ENCODE results near the gene PI4K2A. TPM values are rescaled to one million over a fixed set of nuclear protein-coding genes. Genes with fewer than 3 reads are reported as not detected.
"Not testable (repeated sequence)": the region's sequence is repeated elsewhere in the genome, so short reads cannot be mapped to it uniquely, and the experiment has no call there.

Gene PI4K2A
- total and polyA plus RNA-seq, 8 donors, result 4.2 to 13.6 (median 9.7) TPM

GRCh38 chr10:97683556-97684367 lies 43.3 kb downstream of the PI4K2A start:
- H3K4me3 ChIP-seq, result peak overlapping the region; percentile 57 to 78 (median 68)
- no peaks in the 10 kb centered on the region for H3K9me3 ChIP-seq
- H3K27ac ChIP-seq, result peak overlapping the region; percentile 60 to 97 (median 93)
- no peaks in the 10 kb centered on the region for H3K27me3 ChIP-seq
- peaks cover 39 to 80% (median 60%) of the 10 kb centered on the region in 4 donors for H3K4me1 ChIP-seq
- intact Hi-C loops (cut with DNase I; ENCODE audit: low total_unique reads), result no loop called here
- TF ChIP-seq POLR2AphosphoS5 (IDR thresholded peaks at IDR 0.05) (no peak), EP300 (IDR thresholded peaks at IDR 0.05) (no peak), POLR2A (IDR thresholded peaks at IDR 0.05) (no peak)
- TF ChIP-seq, protein P1, sequence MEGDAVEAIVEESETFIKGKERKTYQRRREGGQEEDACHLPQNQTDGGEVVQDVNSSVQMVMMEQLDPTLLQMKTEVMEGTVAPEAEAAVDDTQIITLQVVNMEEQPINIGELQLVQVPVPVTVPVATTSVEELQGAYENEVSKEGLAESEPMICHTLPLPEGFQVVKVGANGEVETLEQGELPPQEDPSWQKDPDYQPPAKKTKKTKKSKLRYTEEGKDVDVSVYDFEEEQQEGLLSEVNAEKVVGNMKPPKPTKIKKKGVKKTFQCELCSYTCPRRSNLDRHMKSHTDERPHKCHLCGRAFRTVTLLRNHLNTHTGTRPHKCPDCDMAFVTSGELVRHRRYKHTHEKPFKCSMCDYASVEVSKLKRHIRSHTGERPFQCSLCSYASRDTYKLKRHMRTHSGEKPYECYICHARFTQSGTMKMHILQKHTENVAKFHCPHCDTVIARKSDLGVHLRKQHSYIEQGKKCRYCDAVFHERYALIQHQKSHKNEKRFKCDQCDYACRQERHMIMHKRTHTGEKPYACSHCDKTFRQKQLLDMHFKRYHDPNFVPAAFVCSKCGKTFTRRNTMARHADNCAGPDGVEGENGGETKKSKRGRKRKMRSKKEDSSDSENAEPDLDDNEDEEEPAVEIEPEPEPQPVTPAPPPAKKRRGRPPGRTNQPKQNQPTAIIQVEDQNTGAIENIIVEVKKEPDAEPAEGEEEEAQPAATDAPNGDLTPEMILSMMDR (IDR thresholded peaks at IDR 0.05), result no peak
- H3K36me3 ChIP-seq, result peaks cover 9 to 15% (median 10%) of the 10 kb centered on the region in 4 donors
- DNase-seq, result peak; percentile 37 to 47
- 21 to 37% (median 30%) methylated on average over 8 to 9 of the region's 9 CpGs for WGBS, 5 donors

- Histone ChIP-seq H3K27ac (peak overlapping the region; percentile 60 to 97 (median 93)), H3K4me1 (peaks cover 41 to 86% (median 63%) of the 10 kb centered on the region in 4 donors), H3K36me3 (peaks cover 4 to 10% (median 5%) of the 10 kb centered on the region in 4 donors), H3K4me3 (peak overlapping the region; percentile 57 to 78 (median 68))
- H3K9me3 ChIP-seq; H3K27me3 ChIP-seq; intact Hi-C loops (cut with DNase I; ENCODE audit: low total_unique reads); DNase-seq: not testable (repeated sequence)
- 53 to 73% (median 69%) methylated on average over 7 of the region's 7 CpGs for WGBS, 5 donors
Measured at GRCh38 chr10:97684368-97684713, 43.9 kb downstream of the PI4K2A start.

- intact Hi-C loops (cut with DNase I; ENCODE audit: low total_unique reads), result no loop called here
Measured at GRCh38 chr10:97684866-97685394, 44.5 kb downstream of the PI4K2A start.

GRCh38 chr10:97685395-97685958 lies 45.0 kb downstream of the PI4K2A start:
- H3K4me3 ChIP-seq, result peak overlapping the region; percentile 57 to 78 (median 68)
- WGBS, 5 donors, result 17 to 50% (median 28%) methylated on average over 2 of the region's 2 CpGs
- peak; percentile 55 to 67 for DNase-seq
- H3K27me3 ChIP-seq, result no peaks in the 10 kb centered on the region
- H3K9me3 ChIP-seq, result no peaks in the 10 kb centered on the region
- TF ChIP-seq, protein P1 (IDR thresholded peaks at IDR 0.05), result peak in 4 of 7 experiments; percentile 30 to 54 (median 40)
- TF ChIP-seq POLR2AphosphoS5 (IDR thresholded peaks at IDR 0.05) (peak in 1 of 3 donors; percentile 36), POLR2A (IDR thresholded peaks at IDR 0.05) (no peak), EP300 (IDR thresholded peaks at IDR 0.05) (no peak)
- H3K27ac ChIP-seq, result peak overlapping the region; percentile 60 to 97 (median 93)
- H3K36me3 ChIP-seq, result no peaks in the 10 kb centered on the region
- peaks cover 41 to 85% (median 62%) of the 10 kb centered on the region in 4 donors for H3K4me1 ChIP-seq
- intact Hi-C loops (cut with DNase I; ENCODE audit: low total_unique reads), result no loop called here

More at GRCh38 chr10:97684866-97685394, 44.5 kb downstream of the PI4K2A start:
- 43 to 66% (median 49%) methylated on average over 5 of the region's 5 CpGs for WGBS, 5 donors
- peak overlapping the region; percentile 60 to 97 (median 93) for H3K27ac ChIP-seq
- H3K4me1 ChIP-seq, result peaks cover 41 to 91% (median 65%) of the 10 kb centered on the region in 4 donors
- no peak for DNase-seq
- peak overlapping the region; percentile 57 to 78 (median 68) for H3K4me3 ChIP-seq
- no peaks in the 10 kb centered on the region for H3K9me3 ChIP-seq
- TF ChIP-seq EP300 (IDR thresholded peaks at IDR 0.05) (no peak), POLR2A (IDR thresholded peaks at IDR 0.05) (no peak), POLR2AphosphoS5 (IDR thresholded peaks at IDR 0.05) (no peak)
- TF ChIP-seq, protein P1 (IDR thresholded peaks at IDR 0.05), result no peak
- H3K27me3 ChIP-seq, result no peaks in the 10 kb centered on the region
- H3K36me3 ChIP-seq, result peaks cover 0 to 4% (median 0%) of the 10 kb centered on the region in 4 donors

Data from stomach (tissue), 9 donors.